SK-N-SH (cell line): ENCODE data around the gene MCC. TPM values are rescaled to one million over a fixed set of nuclear protein-coding genes. Genes with fewer than 3 reads are reported as not detected.

Experiments
- CTCF ChIA-PET: fragments of 300-600, 350-600 bp; formaldehyde crosslinking; extraction: SDS; loops from one replicate; lab custom pipeline; 2021; lab: Yijun Ruan, JAX
- POLR2A ChIA-PET: fragments of 350-600 bp; sonication (Branson Sonifier 250); formaldehyde crosslinking; extraction: SDS; loops from one replicate; lab custom pipeline; 2020; ENCODE audit warnings: antibody characterized with exemption, inconsistent platforms; lab: Yijun Ruan, JAX
- DNase-seq: peaks from one replicate; pipeline ENCODE4 v3.0.0; 2012
- H2AFZ ChIP-seq: fragments of 200-600 bp; sonication (generic); 2 replicates; pipeline ENCODE4 v1.8.1; 2016; ENCODE audit warnings: antibody characterized with exemption, mild to moderate bottlenecking, low read depth
- H3F3A ChIP-seq: fragments of 200-600 bp; sonication (generic); replicated peaks from 2 replicates; pipeline ENCODE3; 2016; ENCODE audit warnings: antibody characterized with exemption, mild to moderate bottlenecking; ENCODE audit not compliant: insufficient read depth
- H3K27ac ChIP-seq, 2 experiments: fragments of 200-500 bp in 1 of 2; fragments of 200-600 bp in 1 of 2; sonication (Bioruptor generic) in 1 of 2; sonication (generic), shearing (Covaris generic) in 1 of 2; 2 replicates each; pipeline versions ENCODE4 v1.5.1 to v1.6.1; 2014 to 2016; ENCODE audit warnings: low read depth in 2 of 2, inconsistent platforms in 1 of 2, low read length in 1 of 2, mild to moderate bottlenecking in 1 of 2, mixed read lengths in 1 of 2
- H3K27me3 ChIP-seq: fragments of 200-600 bp; sonication (generic), shearing (Covaris generic); 2 replicates; pipeline ENCODE4 v1.6.1; 2016; ENCODE audit warnings: mixed run types; ENCODE audit not compliant: insufficient read depth
- H3K36me3 ChIP-seq, 2 experiments: fragments of 200-500 bp in 1 of 2; fragments of 200-600 bp in 1 of 2; sonication (Bioruptor generic) in 1 of 2; sonication (generic) in 1 of 2; replicated peaks in 1 of 2; 2 replicates each; pipeline versions ENCODE3 to v1.5.1; 2014 to 2016; ENCODE audit warnings: low read length in 1 of 2, mild to moderate bottlenecking in 1 of 2; ENCODE audit not compliant: insufficient read depth in 2 of 2, control insufficient read depth in 1 of 2
- H3K4me1 ChIP-seq, 2 experiments: fragments of 200-500 bp in 1 of 2; fragments of 200-600 bp in 1 of 2; sonication (Bioruptor generic) in 1 of 2; sonication (generic), shearing (Covaris generic) in 1 of 2; 2 replicates each; pipeline versions ENCODE4 v1.5.1 to v1.6.1; 2014 to 2016; ENCODE audit warnings: low read depth in 1 of 2, low read length in 1 of 2, mixed run types in 1 of 2; ENCODE audit not compliant: insufficient read depth in 2 of 2, control insufficient read depth in 1 of 2
- H3K4me2 ChIP-seq: fragments of 200-600 bp; sonication (generic), shearing (Covaris generic); 2 replicates; pipeline ENCODE4 v1.6.1; 2017; ENCODE audit warnings: mixed run types
- H3K4me3 ChIP-seq, 2 experiments: fragments of 200-500 bp in 1 of 2; fragments of 200-600 bp in 1 of 2; sonication (Bioruptor generic) in 1 of 2; sonication (generic), shearing (Covaris generic) in 1 of 2; 2 replicates each; pipeline versions ENCODE4 v1.5.1 to v1.8.1; 2014 to 2016; ENCODE audit warnings: low read depth in 2 of 2, inconsistent platforms in 1 of 2, low read length in 1 of 2, mild to moderate bottlenecking in 1 of 2, mixed read lengths in 1 of 2, moderate library complexity in 1 of 2
- H3K79me2 ChIP-seq: fragments of 200-600 bp; sonication (generic); 2 replicates; pipeline ENCODE4 v1.8.1; 2017; ENCODE audit warnings: mild to moderate bottlenecking; ENCODE audit not compliant: insufficient read depth
- H3K9ac ChIP-seq: fragments of 200-600 bp; sonication (generic); 2 replicates; pipeline ENCODE4 v1.6.1; 2017; ENCODE audit warnings: mixed run types
- H3K9me2 ChIP-seq: fragments of 200-600 bp; sonication (generic); 2 replicates; pipeline ENCODE4 v1.6.1; 2017; ENCODE audit warnings: mixed run types
- H3K9me3 ChIP-seq: fragments of 200-600 bp; sonication (generic); 2 replicates; pipeline ENCODE4 v1.6.1; 2017; ENCODE audit warnings: mixed run types, mild to moderate bottlenecking, moderate library complexity
- H4K20me1 ChIP-seq: fragments of 200-600 bp; sonication (generic); 2 replicates; pipeline ENCODE4 v1.6.1; 2017; ENCODE audit warnings: mild to moderate bottlenecking, mixed run types; ENCODE audit not compliant: insufficient read depth
- CHD2 ChIP-seq: fragments of 150-350 bp; IDR thresholded peaks from 2 replicates; pipeline ENCODE4 v1.6.1; 2018; ENCODE audit warnings: low read length; ENCODE audit not compliant: partially characterized antibody
- CTCF ChIP-seq: fragments of 200-600 bp; sonication (generic); IDR thresholded peaks from 2 replicates; pipeline ENCODE4 v1.6.1; 2017; ENCODE audit warnings: antibody characterized with exemption, mild to moderate bottlenecking, moderate library complexity
- ELF1 ChIP-seq: IDR thresholded peaks from 2 replicates; pipeline ENCODE4 v1.4.0; 2012
- GABPA ChIP-seq: IDR thresholded peaks from 2 replicates; pipeline ENCODE4 v1.4.0; 2012; ENCODE audit warnings: low read depth, mild to moderate bottlenecking
- GATA2 ChIP-seq: sonication (generic); formaldehyde crosslinking; IDR thresholded peaks from 2 replicates; pipeline ENCODE4 v1.5.0; 2020; ENCODE audit warnings: mild to moderate bottlenecking, missing genetic modification reagents
- JUND ChIP-seq: IDR thresholded peaks from 2 replicates; pipeline ENCODE4 v1.4.0; 2012
- MEF2A ChIP-seq: IDR thresholded peaks from 2 replicates; pipeline ENCODE4 v1.4.0; 2012; ENCODE audit warnings: low read depth, borderline replicate concordance
- NRF1 ChIP-seq: IDR thresholded peaks from 2 replicates; pipeline ENCODE4 v1.6.1; 2012; ENCODE audit warnings: low read depth, mild to moderate bottlenecking, low read length
- PBX3 ChIP-seq: IDR thresholded peaks from 2 replicates; pipeline ENCODE4; 2012
- RAD21 ChIP-seq: IDR thresholded peaks from 2 replicates; pipeline ENCODE4 v1.6.1; 2012; ENCODE audit warnings: mild to moderate bottlenecking, low read length
- RCOR1 ChIP-seq: fragments of 150-350 bp; IDR thresholded peaks from 2 replicates; pipeline ENCODE4 v1.6.1; 2017; ENCODE audit warnings: antibody characterized with exemption, low read length
- SMC3 ChIP-seq: IDR thresholded peaks from 2 replicates; pipeline ENCODE4 v1.6.1; 2012; ENCODE audit warnings: low read depth, low read length, improper control_type of control experiment
- TAF1 ChIP-seq: IDR thresholded peaks from 2 replicates; pipeline ENCODE4 v1.6.1; 2012; ENCODE audit warnings: low read depth, mild to moderate bottlenecking, low read length, moderate library complexity, borderline replicate concordance
- TCF12 ChIP-seq: IDR thresholded peaks from 2 replicates; pipeline ENCODE4 v1.4.0; 2012
- USF1 ChIP-seq: IDR thresholded peaks from 2 replicates; pipeline ENCODE4 v1.4.0; 2012; ENCODE audit warnings: low read depth, borderline replicate concordance
- YY1 ChIP-seq: IDR thresholded peaks from 2 replicates; pipeline ENCODE4 v1.4.0; 2012; ENCODE audit warnings: low read depth, mild to moderate bottlenecking
- ZBTB33 ChIP-seq: IDR thresholded peaks from 2 replicates; pipeline ENCODE4 v1.4.0; 2012; ENCODE audit warnings: low read depth, borderline replicate concordance
- WGBS: methylation state at CpG from one replicate; pipeline ENCODE4 v1.1.6; 2017; ENCODE audit warnings: low lambda C conversion rate; 5-methylcytosine and 5-hydroxymethylcytosine counted together
- polyA plus RNA-seq, 3 experiments: library from polyadenylated mRNA; depleted of rRNA; stranded (reverse); fragments of >200 nt; gene quantifications; 2 replicates each; pipeline ENCODE4 v1.2.3, GENCODE V29; 2012

The MCC gene
- polyA plus RNA-seq, 1 of the 3 experiments (the other 2 are of a cell fraction), result 3.6 TPM

GRCh38 chr5:112995764-112996618 is 492.3 kb downstream of the MCC start:
- no peaks in the 10 kb centered on the region for H3K9me2 ChIP-seq
- H4K20me1 ChIP-seq, result peaks cover 20% of the 10 kb centered on the region
- no peaks in the 10 kb centered on the region; a peak in 2 of 4 replicates for H3K4me1 ChIP-seq
- no peak overlapping the region; a peak in 1 of 4 replicates for H3K27ac ChIP-seq
- 19% methylated on average over 7 of the region's 7 CpGs for WGBS
- POLR2A ChIA-PET, result interaction anchor here (1.0 kb wide), 1 partner anchor 20 kb away, joined by 5 read pairs; the partner anchor contains the start of gene DCP2
- no peaks in the 10 kb centered on the region for H3K27me3 ChIP-seq
- H3K4me3 ChIP-seq, result no peak overlapping the region; a peak in 1 of 4 replicates
- peaks cover 40 to 55% of the 10 kb centered on the region in 2 experiments for H3K36me3 ChIP-seq
- CTCF ChIA-PET, result interaction anchor here (0.5 to 5.1 kb wide), 95 partner anchors 9 to 612 kb away, joined by 3 to 77 read pairs (median 4); partner anchors contain the start of genes DCP2, MCC, REEP5 and SRP19
- DNase-seq, result peak; percentile 56
- H3K79me2 ChIP-seq, result peaks cover 80% of the 10 kb centered on the region
- no peaks in the 10 kb centered on the region for H3K9me3 ChIP-seq
- no peak for TF ChIP-seq USF1
- TF ChIP-seq CTCF, result peak; percentile 95
- peak; percentile 82 for TF ChIP-seq SMC3
- no peak for TF ChIP-seq ZBTB33
- TF ChIP-seq JUND, result no peak
- peak; percentile 24; the same call in 1 of the 2 replicates for TF ChIP-seq TCF12
- no peak for TF ChIP-seq PBX3
- TF ChIP-seq CHD2, result peak; percentile 24
- no peak for TF ChIP-seq GABPA
- no peak for TF ChIP-seq YY1
- no peak for TF ChIP-seq MEF2A
- no peak for TF ChIP-seq GATA2
- no peak for TF ChIP-seq NRF1
- TF ChIP-seq ELF1, result no peak
- no peak for TF ChIP-seq RCOR1
- peak; percentile 96 for TF ChIP-seq RAD21
- TF ChIP-seq TAF1, result no peak
- peaks cover 20% of the 10 kb centered on the region for H3F3A ChIP-seq
- H3K4me2 ChIP-seq, result no peak overlapping the region
- H3K9ac ChIP-seq, result no peak overlapping the region
- no peak overlapping the region for H2AFZ ChIP-seq
